DMS 273 (cell line): Measurements from ENCODE around the gene SYMPK.
A peak's percentile ranks its signal among the peaks of the same experiment; 100 is the strongest.

Source experiments
- DNase-seq: peaks from one replicate; lab custom pipeline; 2025; ENCODE audit not compliant: unreplicated experiment; lab: John Stamatoyannopoulos, UW

The SYMPK gene

GRCh38 chr19:45826934-45827333 lies 36.0 kb downstream of the SYMPK start:
- peak; percentile 55 for DNase-seq

- DNase-seq: no peak
These were observed 36.7 kb downstream of the SYMPK start for GRCh38 chr19:45825917-45826893.

GRCh38 chr19:45825263-45825605 lies 37.7 kb downstream of the SYMPK start:
- no peak for DNase-seq

GRCh38 chr19:45824531-45825262 lies 38.2 kb downstream of the SYMPK start:
- DNase-seq: no peak

GRCh38 chr19:45824041-45824471 lies 38.9 kb downstream of the SYMPK start:
- peak; percentile 77 for DNase-seq

GRCh38 chr19:45823182-45823581 lies 39.8 kb downstream of the SYMPK start:
- no peak for DNase-seq

- no peak for DNase-seq
These were observed 40.2 kb downstream of the SYMPK start for GRCh38 chr19:45822716-45823115.

GRCh38 chr19:45821570-45821969 lies 41.4 kb downstream of the SYMPK start:
- DNase-seq: no peak

GRCh38 chr19:45821103-45821521 lies 41.8 kb downstream of the SYMPK start:
- DNase-seq: no peak

- no peak for DNase-seq
These were observed 42.4 kb downstream of the SYMPK start for GRCh38 chr19:45820413-45821102.

- no peak for DNase-seq
These were observed 43.2 kb downstream of the SYMPK start for GRCh38 chr19:45819769-45820168.

GRCh38 chr19:45817725-45818301 lies 45.1 kb downstream of the SYMPK start:
- no peak for DNase-seq

- peak; percentile 98 for DNase-seq
These were observed 45.8 kb downstream of the SYMPK start for GRCh38 chr19:45817010-45817724.

- no peak for DNase-seq
These were observed 46.5 kb downstream of the SYMPK start for GRCh38 chr19:45816236-45817009.

GRCh38 chr19:45815481-45816216 lies 47.3 kb downstream of the SYMPK start:
- DNase-seq: no peak

- peak; percentile 38 for DNase-seq
These were observed 48.0 kb downstream of the SYMPK start, which contains the start of gene RSPH6A for GRCh38 chr19:45814851-45815480. Gene RSPH6A, minus strand, starts transcription at chr19:45815308. Its CDS starts 132 bp downstream, at chr19:45815176.

- DNase-seq: no peak
These were observed 48.7 kb downstream of the SYMPK start for GRCh38 chr19:45814166-45814780.

- no peak for DNase-seq
These were observed 50.6 kb downstream of the SYMPK start for GRCh38 chr19:45812297-45812696.
